Ureter (tissue), 1 donor: ENCODE measurements around the gene FUCA2. TPM values are rescaled to one million over a fixed set of nuclear protein-coding genes. Genes with fewer than 3 reads are reported as not detected.

ENCODE experiments used
- DNase-seq: peaks from one replicate; pipeline ENCODE4 v3.0.0-alpha.2; 2020; ENCODE audit warnings: low spot score
- total RNA-seq: library from RNA; stranded (reverse); gene quantifications from one replicate; pipeline ENCODE4 v1.2.4, GENCODE V29; 2023
- donor health status: DM: yes; HTN: yes; CAD: no.

FUCA2 gene
- 60.7 TPM for total RNA-seq

DNA sequence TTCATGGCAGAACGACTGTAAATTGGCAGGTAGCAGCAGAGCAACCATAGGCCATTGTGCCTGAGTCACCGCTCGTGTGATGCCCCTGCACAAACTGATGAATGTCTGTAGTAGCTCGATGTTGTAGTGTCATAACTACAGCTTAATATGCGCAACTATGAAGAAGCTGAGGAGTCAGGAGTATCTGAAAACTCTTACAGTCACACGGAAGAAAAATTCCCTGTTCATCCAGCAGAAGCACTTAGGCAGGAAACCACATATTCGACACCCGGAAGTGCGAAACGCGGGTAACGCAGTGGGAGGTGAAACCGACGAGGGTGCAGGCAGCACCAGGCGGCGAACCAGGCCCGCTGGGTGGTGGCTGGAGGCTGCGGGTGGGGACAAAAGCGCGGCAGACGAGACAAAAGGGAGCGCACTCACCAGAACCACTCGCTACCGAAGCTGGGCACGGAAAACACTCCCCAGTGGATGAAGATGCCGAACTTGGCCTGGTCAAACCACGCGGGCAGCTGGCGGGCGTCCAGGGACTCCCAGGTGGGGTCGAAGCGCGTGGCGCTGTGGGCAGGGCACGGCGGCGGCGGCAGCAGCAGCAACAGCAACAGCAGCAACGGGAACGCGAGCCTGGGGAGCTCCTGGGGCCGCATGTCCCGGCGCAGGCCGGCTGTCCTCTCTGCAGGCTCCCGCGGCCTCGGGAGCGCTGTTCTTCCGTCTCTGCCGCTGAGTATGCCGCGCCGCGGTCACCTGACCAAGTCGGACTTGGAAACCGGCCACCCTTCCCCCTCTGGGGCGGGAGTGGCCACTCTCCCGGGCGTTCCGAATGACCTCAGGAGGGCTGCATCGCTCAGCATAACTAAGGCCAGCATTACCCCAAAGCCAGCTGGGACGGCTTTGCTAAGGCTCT, at the start of gene FUCA2:
FUCA2 (minus strand) TSS at position 730 of the 901 bp plus-strand sequence; CDS start at position 644, 86 bp downstream.
- peak; percentile 94 for DNase-seq

DNA sequence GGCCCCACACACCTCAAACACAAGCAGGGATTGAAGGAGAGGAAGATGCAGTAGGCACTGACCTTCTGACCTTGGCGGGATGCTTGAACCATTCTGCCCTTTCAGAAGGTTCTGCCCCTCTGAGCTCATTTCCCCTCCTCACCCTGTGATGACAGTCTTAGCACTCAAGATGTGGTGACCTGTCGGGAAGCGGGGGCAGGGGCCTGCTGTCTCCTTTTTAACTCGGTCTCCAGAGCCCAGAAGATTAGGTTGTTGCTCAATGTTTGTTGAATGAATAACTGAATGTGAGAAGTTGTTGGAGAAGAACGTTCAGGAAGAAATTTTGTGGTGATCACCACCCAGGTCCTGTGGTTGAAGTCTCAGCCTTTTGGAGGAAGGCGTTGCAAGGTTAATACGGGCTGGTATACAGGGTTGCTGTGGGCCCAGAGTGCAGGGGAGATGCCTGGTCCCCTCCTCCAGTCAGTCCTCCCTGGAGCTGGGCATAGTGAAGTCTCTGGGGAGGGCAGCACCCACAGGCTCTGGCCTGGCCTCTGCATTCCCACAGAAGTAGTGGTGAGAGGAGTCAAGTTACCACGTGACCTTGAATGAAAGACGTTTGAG, 49.7 kb upstream of the FUCA2 start:
- no peak for DNase-seq

GRCh38 chr6:143559051-143559660, 47.6 kb upstream of the FUCA2 start:
- DNase-seq: no peak

DNA sequence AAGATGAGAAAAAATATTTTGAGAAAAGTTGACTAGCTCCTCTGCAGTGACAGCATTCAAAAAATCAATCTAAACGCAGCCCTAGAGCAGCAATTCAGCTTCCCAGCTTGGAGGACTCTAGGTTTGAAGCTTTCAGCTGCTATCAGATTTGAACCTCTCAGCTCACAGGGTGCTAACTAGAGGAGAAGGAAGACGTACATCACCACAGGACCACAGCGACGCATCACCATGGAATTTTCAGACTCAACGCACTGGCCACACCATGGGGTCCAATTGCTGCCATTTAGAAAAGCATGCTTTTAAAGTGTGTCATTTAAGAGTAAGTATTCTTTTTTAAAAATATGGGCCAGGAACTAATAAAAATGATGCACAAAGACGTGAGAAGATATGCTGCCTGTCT, 45.0 kb upstream of the FUCA2 start:
- DNase-seq: no peak

DNA sequence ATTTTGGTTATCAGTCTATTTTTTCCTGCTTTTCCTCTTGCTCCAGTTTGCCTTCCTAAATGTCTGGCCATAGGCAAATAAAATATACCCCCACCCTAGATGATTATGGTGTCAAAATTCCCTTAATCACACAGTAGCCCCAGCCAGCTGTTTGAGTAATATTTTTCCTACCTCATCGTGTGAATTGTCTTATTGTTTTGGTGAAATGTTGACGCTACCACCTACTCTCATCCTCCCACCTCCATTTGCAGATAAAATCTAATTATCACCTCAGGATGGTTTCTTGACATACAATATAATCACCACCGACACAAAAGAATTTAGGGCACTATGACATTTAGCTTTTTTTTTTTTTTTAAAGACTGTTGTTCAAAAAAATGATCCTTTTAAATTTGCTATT, 44.1 kb upstream of the FUCA2 start:
- DNase-seq: no peak

GRCh38 chr6:143555071-143555492, 43.6 kb upstream of the FUCA2 start:
- no peak for DNase-seq

GRCh38 chr6:143553337-143553736, 41.8 kb upstream of the FUCA2 start:
- no peak for DNase-seq

DNA sequence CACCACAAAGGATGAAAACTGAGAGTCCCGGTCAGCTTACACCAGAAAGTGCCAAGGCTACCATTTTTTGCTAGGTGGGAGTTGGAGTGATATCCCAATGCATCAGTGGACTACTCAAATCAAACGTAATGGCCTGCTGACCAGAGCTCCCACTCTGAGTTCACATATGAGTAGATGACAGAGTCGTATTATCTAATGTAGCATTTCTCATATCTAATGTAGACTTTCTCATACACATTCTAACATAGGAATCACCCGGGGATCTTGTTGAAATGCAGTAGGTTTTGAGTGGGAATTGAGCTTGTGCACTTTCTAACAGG, 38.4 kb upstream of the FUCA2 start:
- no peak for DNase-seq

DNA sequence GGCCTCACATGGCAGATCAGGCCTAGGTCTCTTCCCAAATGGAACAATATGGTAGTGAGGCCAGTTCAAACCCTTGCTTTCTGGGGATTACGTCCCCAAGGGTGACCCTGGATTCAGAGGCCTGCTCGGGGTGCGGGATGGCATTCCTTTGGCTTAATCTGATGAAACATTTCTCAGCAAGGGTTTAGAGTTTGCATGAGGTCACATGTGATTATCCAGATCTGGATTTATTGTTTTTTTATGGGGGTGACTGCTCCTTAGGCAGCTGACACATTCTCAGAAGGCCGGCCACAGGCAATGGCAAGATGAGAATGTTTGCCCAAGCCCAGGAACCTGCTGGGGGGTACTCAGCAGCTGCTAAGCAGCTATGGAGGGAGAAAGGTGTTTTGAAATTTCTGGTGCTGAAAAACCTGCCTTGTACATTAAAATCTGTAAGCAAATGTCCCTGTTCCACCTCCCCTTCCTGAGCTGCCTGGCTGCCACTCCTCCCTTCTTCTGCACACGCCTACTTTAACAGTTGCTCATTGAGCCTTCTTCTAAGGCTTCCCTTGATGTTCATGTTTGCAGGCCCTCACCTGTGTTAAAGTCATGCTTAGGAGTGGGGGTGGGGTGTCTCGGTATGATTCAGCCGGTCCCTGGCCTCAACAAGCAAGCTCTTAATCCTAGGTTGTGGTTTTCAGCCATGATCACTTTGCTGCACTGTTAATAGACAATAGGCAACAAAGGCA, 37.9 kb upstream of the FUCA2 start:
- DNase-seq: no peak

GRCh38 chr6:143546599-143546998, 35.1 kb upstream of the FUCA2 start:
- no peak for DNase-seq

DNA sequence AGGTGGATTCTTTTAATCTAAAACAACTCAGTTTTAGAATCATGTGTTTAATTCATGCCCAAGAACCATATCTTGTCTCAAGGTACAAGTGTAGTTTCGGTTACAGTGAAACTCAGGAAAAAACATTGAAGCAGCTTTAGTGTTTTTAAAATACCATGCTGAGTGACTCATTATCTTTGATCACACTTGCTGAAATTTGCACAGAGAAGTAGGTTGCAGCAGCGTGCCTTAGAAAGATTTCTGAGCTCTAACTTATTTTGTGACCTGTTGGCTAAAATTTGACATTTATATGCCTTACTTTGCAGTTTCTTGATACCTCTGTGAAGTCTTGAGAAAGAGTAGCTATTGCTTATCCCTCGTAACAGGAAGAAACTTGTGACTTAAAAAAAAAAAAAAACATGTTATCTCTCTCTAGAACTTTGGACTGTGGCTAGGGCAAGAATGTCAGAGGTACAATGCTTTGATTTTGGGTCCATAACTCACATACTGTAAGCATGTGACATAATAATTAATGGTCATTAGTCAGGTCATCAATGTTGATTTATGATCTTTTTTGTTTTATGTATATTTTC, 34.5 kb upstream of the FUCA2 start:
- no peak for DNase-seq

- DNase-seq: no peak
These were observed 33.6 kb upstream of the FUCA2 start for GRCh38 chr6:143545165-143545564.

GRCh38 chr6:143544011-143544696, 32.6 kb upstream of the FUCA2 start:
- no peak for DNase-seq

DNA sequence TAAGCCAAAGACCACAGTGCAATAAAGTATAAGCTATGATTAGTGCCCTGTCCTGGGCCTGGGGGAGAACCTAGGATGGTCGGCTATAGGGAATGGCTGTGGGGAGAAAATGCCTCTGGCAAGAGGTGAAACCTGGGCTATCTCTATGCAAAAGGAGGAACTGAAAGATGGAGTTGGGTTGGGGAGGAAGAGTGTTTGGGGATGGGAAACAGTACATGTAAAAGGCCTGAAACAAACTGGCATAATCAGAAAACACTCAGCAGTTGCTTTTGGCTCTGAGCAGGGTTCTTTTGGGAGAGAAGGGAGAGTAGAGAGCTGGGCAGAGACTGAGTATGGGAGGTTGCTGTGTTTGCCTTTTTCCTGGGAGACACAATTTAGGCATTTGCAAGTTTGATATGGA, 31.9 kb upstream of the FUCA2 start:
- DNase-seq: no peak

DNA sequence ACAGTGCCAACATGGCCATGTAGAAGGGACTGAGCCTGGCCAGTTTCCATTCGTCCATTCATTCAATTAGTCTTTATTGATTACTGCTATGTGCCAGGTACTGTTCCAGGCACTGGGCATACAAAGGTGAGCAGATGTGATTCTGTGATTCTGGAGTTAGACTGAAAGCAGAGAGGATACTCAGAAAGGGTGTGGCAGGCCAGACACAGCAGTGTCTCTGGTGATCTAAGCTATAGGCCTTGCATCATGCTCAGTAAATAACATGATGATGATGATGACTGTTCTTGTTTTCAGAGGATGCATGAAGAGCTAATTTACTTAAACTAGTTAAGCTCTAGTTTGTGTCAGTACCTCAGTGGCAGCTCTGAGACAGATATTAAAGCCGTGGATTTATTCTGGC, 31.4 kb upstream of the FUCA2 start:
- DNase-seq: no peak

DNA sequence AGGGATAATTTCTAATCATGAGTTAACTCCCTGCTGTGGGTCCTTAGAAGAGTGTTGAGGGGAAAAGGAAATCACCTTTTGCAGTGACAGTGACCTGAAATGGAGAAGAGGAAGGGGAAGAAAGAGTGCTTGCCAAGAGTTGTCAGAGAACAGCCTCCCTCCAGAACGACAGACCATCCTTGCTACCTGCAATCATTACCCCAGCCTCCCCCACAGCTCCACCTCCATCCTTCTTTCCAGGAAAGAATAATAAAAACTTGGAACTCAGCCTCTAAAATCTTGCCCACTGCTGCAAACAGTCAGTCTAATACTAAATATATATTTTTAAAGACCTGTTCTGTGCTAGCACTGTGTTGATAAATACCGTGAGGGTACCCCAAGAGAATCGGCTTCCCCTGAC, 28.7 kb upstream of the FUCA2 start:
- no peak for DNase-seq

DNA sequence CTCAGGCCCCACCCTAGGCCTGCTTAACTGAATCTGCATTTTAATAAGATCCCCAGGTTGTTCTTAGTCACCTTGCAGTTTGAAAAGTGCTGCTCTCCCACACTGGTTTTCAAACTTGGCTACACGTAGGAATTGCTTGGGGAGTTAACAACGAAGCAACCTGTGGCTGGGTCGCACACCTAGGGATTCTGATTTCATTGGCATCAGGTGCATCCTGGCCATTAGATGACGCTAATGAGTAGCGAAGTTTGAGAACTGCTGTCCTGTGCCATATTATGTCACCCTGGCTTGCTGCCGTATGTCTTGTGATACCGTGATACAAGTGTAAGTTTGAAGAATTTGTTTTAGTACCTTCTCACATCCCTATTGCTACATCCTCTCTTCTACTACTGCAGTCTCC, 28.2 kb upstream of the FUCA2 start:
- no peak for DNase-seq

DNA sequence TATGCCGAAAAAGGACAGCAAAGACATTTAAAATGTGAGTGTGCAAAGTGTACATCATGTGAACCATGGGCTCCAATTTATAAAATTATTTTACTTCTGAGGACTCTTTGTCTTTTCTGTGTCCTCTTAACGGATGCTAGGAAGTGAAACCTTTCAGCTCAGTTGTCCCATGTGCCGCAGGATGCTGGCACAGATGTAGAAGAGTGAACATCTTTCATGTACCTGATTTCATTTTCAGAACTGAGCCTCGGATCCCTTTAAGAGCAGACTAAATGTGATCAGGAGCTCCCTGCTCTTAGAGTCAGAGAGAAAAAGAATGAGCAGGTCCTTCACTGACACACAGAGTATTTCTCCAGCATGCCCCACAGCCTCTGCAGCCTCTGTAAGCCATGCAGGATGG, 27.6 kb upstream of the FUCA2 start:
- DNase-seq: no peak

GRCh38 chr6:143538374-143538773, 26.9 kb upstream of the FUCA2 start:
- no peak for DNase-seq

DNA sequence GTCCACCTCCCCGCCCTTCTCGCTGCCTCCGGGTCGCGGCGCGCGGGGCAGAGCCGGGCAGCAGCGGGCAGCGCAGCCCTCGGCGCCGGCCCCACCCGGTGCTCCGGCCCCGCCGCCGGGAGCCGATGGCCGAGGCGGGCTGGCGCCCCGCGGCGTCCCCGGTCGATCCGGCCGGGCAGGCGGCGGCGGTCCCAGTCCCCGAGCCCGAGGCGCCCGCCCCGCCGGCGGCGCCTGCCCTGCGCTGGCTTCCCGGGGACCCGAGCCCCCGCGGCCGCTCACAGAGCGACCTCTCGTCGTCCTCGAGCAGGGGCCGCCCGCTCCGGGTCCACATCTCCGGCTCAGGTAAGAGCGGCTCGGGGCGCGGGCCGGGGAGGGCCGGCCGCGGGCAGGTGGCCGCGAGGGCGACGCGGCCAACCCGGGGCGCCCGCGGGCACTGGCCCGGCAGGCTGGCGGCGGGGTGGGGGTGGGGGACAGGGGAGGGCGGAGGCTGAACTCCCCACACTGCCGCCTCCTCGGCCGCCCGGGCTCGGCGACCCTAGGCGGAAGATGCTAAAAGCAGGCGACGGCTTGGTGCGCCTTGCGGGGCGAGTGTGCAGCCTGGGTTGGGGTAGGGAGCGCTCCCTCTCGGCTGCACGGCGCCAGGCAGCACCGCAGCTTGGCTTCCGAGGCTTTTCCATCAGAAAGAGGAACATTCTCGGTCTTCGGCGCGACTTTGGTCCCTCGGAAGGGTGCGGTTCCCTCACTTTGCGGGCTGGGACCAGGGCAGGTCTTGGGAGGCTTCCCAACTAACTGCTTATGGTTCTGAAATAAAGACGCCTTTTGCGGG, 25.6 kb upstream of the FUCA2 start:
- peak; percentile 63 for DNase-seq

- peak; percentile 62 for DNase-seq
These were observed 24.9 kb upstream of the FUCA2 start for GRCh38 chr6:143536461-143536865.
